EH (cell line): ENCODE measurements around the gene STX1B.
A peak's percentile ranks its signal among the peaks of the same experiment; 100 is the strongest.
"Not testable (repeated sequence)": the region's sequence is repeated elsewhere in the genome, so short reads cannot be mapped to it uniquely, and the experiment has no call there.

Source experiments
- DNase-seq: peaks from one replicate; pipeline ENCODE4 v3.0.0-alpha.2; 2015; ENCODE audit warnings: low read depth

STX1B gene

GRCh38 chr16:31013292-31013691 lies 2.9 kb upstream of the STX1B start:
- not testable (repeated sequence) for DNase-seq

DNA sequence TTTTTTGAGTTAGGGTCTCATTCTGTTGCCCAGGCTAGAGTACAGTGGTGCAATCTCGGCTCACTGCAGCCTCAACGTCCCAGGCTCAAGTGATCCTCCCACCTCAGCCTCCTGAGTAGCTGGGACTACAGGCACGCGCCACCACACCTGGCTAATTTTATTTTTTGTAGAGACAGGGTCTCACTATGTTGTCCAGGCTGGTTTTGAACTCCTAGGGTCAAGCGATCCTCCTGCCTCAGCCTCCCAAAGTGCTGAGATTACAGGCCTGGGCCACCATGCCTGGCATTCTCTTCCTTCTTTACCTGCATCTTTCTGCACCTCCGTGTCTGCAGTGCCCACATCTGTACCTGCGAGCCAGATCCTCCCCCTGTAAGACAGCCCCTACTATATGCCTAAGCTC lies 1.4 kb upstream of the STX1B start:
- not testable (repeated sequence) for DNase-seq

DNA sequence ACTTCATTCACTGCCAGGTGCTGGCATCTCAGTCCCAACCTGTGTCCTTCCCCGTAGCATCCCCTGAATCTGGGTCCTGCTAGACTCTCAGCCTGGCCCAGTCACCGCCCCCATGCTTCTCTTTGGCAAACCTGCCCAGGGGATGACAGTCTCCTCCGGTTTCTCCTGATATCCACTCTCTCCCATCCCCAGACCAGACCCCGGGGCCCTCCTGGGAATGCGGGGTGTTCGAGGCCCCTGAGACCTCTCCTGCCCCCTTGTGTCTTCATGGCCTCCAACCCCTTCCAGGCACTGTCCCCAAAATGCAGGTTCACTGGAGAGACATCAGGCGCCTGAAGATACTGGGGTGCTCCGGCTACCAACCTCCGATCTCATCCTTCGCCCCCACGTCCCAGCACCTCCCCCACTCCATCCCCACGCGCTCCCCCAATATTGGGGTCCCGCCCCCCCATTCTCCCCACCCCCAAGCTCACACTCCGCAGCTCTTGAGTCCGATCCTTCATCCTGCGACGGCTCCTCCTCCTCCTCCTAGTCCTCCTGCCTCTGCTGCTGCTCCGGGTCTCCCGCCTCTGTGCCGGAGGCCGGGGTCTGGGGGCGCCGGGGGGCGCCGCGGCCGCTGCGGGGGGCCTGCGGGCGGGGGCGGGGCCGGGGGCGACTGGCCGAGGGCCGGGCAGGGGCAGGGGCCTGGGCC lies 399 bp downstream of the STX1B start:
- peak; percentile 20 for DNase-seq

GRCh38 chr16:31009120-31009519 lies 1.3 kb downstream of the STX1B start:
- DNase-seq = no peak

- DNase-seq = no peak
Observed at GRCh38 chr16:31008551-31008950, 1.9 kb downstream of the STX1B start.

DNA sequence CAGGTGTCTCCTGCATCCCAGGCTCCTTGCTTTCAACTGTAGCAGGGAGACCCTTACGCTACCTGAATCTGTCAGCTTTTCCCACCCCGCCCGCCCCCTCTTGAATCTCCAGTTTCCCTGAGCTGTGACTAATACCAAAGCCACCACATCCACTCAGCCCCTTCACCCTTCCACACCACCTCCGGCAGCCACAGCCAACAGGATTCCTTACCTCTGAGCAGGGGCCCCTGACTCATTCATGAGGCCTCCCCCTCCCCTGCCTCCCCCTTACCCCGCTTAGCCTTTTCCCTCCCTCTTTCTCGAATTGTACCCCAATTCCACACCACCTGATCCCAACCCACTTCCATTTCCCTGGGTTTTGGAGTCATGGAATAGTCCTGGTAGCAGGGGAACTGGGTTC lies 2.3 kb downstream of the STX1B start:
- peak; percentile 80 for DNase-seq

DNA sequence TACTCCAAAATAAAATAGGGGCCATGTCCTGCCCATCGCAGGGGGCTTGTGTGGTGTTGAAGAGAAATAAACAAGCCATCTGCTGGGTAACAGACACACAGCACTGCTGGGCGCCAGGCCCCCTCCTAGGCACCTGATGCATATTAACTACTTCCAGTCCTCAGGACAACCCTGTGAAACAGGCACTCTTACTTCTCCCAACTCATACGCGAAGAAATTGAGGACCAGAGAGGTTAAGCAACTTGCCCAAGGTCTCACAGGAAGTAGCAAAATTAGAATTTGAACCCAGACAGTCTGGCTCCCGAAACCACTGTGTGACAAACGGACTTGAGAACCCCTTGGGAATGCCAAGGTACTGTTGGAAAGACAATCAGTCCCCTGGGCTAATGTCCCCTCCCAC lies 2.8 kb downstream of the STX1B start:
- no peak for DNase-seq

- no peak for DNase-seq
Observed at GRCh38 chr16:31006589-31006988, 3.8 kb downstream of the STX1B start.

GRCh38 chr16:31006086-31006385 lies 4.4 kb downstream of the STX1B start:
- no peak for DNase-seq

DNA sequence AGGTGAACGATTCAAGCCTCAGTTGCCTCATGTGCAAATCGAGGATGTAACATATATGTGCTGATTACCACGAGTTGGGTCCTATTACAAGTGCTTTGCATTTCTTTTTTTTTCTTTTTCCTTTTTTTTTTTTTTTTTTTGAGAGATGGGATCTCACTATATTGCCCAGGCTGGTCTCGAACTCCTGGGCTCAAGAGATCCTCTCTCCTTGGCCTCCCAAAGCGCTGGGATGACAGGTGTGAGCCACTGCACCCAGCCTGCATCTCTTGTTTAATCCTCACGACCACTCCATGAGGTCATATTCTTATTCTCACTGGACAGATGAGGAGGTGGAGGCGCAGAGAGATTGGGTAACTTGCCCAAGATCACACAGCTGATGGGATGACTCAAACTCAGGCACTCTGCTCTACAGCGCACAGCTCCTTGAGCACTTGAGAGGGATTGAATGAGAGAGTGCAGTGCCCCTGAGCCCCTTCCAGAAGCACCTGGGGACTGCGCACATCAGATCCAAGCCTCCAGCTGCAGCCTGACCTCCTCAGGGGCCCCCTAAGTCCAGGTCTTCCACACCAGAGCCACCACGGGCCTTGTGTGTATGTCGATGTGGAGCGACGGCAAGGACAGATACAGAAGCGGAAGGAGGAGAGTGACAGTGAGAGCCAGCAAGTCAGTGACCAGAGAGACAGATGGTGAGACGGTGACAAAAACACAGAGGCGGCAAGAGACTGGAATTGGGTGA lies 4.9 kb downstream of the STX1B start:
- DNase-seq = no peak

DNA sequence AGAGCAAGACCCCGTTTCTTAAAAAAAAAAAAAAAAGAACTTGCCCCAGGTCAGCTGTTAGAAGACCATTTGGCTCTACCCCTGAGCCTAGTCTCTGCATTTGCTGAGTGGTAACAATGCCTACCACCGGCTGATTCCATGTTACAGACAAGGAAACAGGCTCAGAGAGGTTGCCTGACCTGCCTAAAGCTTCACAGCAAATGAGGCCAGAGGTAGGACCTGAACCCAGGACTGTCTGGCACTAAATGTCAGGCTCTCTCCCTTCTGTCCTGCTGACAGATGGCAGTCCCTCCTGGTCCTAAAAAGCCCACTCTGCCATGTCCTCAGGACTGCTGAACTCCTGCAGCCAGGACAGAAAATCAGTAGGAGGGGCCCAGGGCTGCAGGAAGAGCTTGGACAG lies 5.8 kb downstream of the STX1B start:
- DNase-seq = no peak

GRCh38 chr16:31003744-31004143 lies 6.7 kb downstream of the STX1B start:
- DNase-seq = no peak

- no peak for DNase-seq
Observed at GRCh38 chr16:31002862-31003341, 7.5 kb downstream of the STX1B start.

DNA sequence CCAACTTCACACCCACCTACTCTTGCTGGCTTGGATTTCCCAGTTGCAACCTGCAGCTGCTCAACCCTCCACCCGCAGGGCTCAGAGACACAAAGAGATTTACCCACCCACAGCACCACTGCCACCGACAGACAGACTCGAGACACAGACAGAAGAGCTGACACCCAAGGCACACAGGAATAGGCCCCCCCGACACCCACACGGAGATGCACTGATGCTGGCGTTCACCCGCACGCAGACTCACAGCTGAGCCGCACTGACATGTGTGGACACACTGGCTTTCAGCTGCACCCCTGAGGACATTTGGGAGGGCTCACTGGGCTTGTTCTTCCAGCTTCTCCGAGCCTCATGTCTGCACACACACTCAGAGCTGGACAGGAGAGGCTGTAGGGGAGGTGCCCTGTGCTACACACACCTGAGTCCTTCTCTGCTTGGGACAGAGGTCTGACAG lies 8.2 kb downstream of the STX1B start:
- DNase-seq = no peak

DNA sequence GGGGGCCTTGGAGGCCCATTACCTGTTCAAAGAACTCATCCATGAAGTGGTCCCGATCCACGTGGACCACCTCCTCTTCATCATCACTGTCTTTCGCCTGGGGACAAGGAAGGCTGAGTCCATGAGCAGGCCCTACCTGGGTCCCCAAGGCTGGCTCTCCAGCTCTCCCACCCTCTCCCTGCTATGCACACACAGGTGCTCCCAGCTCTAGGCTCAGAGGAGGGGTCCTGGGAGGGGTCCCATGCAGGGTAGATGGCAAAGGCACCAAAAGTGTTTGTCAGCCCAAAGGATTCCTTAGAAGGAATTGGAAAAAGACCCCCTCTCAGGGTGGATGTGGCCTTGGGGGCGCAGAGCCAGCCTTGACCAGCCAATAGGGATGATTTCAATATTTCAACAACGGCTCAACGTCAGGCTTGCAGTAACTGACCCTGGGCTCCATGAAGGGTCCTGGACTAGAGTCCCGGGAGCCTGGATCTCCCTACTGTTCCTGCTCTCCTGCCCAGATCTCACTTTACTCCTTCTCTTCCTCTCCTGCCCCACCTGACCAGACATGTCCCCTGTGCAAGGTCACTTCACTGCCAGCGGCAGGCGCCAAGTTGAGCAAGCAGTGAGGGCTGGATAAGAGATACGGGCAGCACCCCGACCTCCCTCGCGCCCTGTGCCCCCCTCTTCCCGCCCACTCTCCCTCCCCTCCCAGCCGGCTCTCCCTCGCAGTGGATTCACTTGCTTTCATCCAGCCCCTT lies 8.8 kb downstream of the STX1B start:
- no peak for DNase-seq

GRCh38 chr16:31000671-31001382 lies 9.6 kb downstream of the STX1B start:
- no peak for DNase-seq

DNA sequence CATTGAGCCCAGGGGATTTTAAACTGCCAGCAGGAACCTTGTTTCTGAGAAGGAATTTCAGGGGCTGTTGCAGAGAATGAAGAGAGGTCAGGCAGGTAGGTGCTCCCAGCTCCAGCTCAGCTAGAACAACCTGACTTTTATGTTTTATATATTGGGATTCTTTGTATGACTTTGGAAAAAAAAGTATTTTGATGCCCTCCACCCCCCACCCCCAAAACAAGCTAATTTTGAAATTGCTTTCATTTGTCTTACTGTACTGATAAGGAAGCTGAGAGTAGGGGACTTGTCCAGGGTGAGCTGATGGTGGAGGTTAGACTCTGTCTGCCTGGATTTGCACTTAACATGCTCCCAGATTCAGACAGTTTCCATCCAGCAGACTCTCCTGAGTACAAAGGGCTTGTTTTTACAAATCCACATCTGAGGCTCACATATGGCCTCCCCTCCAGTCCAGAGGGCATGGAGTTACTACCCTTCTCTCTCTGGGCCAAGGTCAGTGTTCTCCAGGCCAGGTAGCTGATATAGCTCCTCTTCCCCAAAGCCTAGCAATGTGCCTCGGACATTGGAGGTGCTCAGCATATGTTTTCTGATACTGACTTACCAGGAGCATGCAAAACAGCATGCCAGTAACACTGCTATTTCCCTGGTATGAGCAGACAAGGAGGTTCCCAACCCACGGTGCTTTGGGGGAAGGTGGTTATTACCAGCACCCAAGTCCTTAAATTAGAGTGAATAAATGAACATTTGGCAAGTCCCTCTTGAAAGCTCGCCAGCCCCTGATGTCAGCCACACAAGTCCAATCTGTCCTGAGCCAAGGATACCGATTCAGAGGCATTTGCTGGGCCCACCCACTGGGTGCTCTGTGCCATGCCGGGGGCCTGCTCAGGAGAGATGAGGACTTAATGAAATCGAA lies 11.3 kb downstream of the STX1B start:
- peak; percentile 28 for DNase-seq

- DNase-seq = peak; percentile 94
Observed at GRCh38 chr16:30997725-30998711, 12.4 kb downstream of the STX1B start.

DNA sequence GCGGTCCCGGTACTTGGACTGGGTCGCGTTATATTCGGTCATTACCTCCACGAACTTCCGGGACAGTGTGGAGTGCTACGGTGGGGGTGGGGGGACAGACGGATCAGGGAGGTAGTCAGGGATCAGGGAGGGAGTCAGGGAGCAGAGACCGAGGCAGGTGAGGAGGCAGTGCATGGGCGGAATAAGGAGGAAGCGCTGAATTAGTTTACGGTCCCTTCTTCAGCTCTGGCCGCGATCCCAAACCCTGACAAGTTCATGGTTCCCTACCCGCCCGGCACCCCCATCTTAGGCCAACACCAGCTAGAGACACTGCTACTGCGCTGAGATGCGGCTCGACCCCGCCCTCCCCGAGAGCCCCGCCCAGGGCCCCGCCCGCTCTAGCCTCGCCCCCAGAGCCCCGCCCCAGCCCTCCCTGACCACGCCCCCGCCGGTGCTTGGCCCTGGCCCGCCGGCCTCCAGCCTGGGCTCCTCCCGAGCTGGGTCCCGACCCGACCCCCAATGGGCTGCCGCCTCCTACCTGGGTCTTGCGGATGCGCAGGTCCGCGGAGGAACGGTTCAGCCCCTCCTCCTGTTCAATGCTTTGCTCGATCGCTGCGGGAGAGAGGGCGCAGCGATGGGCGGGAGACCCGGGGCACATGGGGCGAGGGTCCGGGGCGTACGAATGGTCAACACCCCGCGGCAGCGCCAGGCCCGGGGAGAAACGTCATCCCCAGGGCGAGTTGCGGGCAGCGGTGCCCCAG lies 13.3 kb downstream of the STX1B start:
- peak; percentile 87 for DNase-seq
